Measurements from ENCODE around the gene HNRNPM.

Gene HNRNPM

GRCh38 chr19:8477889-8478288 lies 33.1 kb downstream of the HNRNPM start:
- Histone ChIP-seq H3F3A (ENCODE audit: low read depth) (no peaks in the 10 kb centered on the region), H3K9me2 (replicated peaks; ENCODE audit: low read depth, low read length) (no peaks in the 10 kb centered on the region), H3K36me3 (ENCODE audit: insufficient read depth, low read length) (peaks cover 90% of the 10 kb centered on the region), H3K4me3 (ENCODE audit: low read length, poor library complexity, severe bottlenecking) (no peak overlapping the region), H3K9me3 (ENCODE audit: insufficient read depth, low read depth, low read length) (no peaks in the 10 kb centered on the region), H3K79me2 (ENCODE audit: insufficient read depth, low read length) (peaks cover 92% of the 10 kb centered on the region), H3K4me1 (ENCODE audit: insufficient read depth, low read length, poor library complexity, severe bottlenecking) (no peaks in the 10 kb centered on the region), H3K27me3 (ENCODE audit: insufficient read depth, low read length, poor library complexity, severe bottlenecking) (no peaks in the 10 kb centered on the region), H3K9ac (ENCODE audit: low read depth, low read length, poor library complexity, severe bottlenecking) (no peak overlapping the region), H3K4me2 (ENCODE audit: low read depth, low read length, poor library complexity, severe bottlenecking) (no peak overlapping the region), H4K20me1 (ENCODE audit: insufficient read depth, low read length, poor library complexity, severe bottlenecking) (peaks cover 88% of the 10 kb centered on the region), H2AFZ (ENCODE audit: low read length) (no peak overlapping the region)
- TF ChIP-seq EZH2phosphoT487 (IDR thresholded peaks at IDR 0.05; ENCODE audit: borderline replicate concordance) (no peak), CTCF (conservative IDR thresholded peaks at IDR 0.05; ENCODE audit: low read length) (no peak)

DNA sequence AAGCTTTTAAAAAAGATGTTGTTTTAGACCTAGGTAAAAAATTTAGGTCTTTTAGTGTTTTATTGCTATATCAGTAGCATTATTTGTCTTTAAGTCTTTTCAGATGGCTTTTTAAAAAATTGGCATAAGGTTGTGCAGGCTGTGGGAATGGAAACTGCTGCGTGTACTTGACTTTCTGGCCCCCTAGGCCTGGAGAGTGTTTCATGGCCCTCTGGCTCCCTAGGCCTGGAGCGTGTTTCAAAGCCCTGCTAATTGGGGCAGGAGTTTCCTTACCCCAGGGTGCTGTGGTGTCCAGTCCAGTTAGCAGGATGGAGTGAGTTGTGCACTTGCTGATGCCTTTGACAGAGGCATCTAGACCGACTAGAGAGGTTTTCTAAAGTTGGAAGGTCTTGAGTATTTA lies 33.8 kb downstream of the HNRNPM start:
- no peak for TF ChIP-seq EZH2phosphoT487 (IDR thresholded peaks at IDR 0.05; ENCODE audit: borderline replicate concordance)
- Histone ChIP-seq H3K9me2 (replicated peaks; ENCODE audit: low read depth, low read length) (no peaks in the 10 kb centered on the region), H3F3A (ENCODE audit: low read depth) (no peaks in the 10 kb centered on the region), H3K4me1 (ENCODE audit: insufficient read depth, low read length, poor library complexity, severe bottlenecking) (no peaks in the 10 kb centered on the region), H3K36me3 (ENCODE audit: insufficient read depth, low read length) (peaks cover 90% of the 10 kb centered on the region), H3K79me2 (ENCODE audit: insufficient read depth, low read length) (peaks cover 99% of the 10 kb centered on the region), H2AFZ (ENCODE audit: low read length) (no peak overlapping the region), H4K20me1 (ENCODE audit: insufficient read depth, low read length, poor library complexity, severe bottlenecking) (peaks cover 88% of the 10 kb centered on the region), H3K27me3 (ENCODE audit: insufficient read depth, low read length, poor library complexity, severe bottlenecking) (no peaks in the 10 kb centered on the region), H3K4me2 (ENCODE audit: low read depth, low read length, poor library complexity, severe bottlenecking) (no peak overlapping the region), H3K4me3 (ENCODE audit: low read length, poor library complexity, severe bottlenecking) (no peak overlapping the region), H3K9ac (ENCODE audit: low read depth, low read length, poor library complexity, severe bottlenecking) (no peak overlapping the region), H3K9me3 (ENCODE audit: insufficient read depth, low read depth, low read length) (no peaks in the 10 kb centered on the region)

DNA sequence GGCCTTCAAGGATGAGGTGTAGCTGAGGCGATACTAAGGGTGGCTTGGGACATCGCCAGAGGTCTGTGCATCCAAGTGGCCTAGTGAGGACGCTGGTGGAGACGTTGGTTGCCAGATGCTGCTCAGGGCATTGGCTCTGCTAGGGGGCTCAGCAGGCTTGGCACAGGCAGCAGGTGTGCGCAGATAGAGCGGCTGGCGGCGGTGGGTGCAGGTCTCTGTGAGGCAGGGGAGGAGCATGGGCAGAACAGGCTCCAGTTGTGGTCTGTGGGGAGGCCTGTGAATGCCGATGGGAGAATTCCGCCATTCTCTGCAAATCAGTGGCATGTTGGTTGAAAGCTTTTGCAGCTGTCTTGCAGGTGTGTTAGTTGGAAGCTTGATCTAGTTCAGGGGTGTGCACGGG lies 36.4 kb downstream of the HNRNPM start:
- Histone ChIP-seq H3K9ac (ENCODE audit: low read depth, low read length, poor library complexity, severe bottlenecking) (no peak overlapping the region), H4K20me1 (ENCODE audit: insufficient read depth, low read length, poor library complexity, severe bottlenecking) (peaks cover 89% of the 10 kb centered on the region), H3K4me1 (ENCODE audit: insufficient read depth, low read length, poor library complexity, severe bottlenecking) (no peaks in the 10 kb centered on the region), H3K36me3 (ENCODE audit: insufficient read depth, low read length) (peaks cover 90% of the 10 kb centered on the region), H3K9me2 (replicated peaks; ENCODE audit: low read depth, low read length) (no peaks in the 10 kb centered on the region), H3K9me3 (ENCODE audit: insufficient read depth, low read depth, low read length) (no peaks in the 10 kb centered on the region), H2AFZ (ENCODE audit: low read length) (no peak overlapping the region), H3K27me3 (ENCODE audit: insufficient read depth, low read length, poor library complexity, severe bottlenecking) (no peaks in the 10 kb centered on the region), H3F3A (ENCODE audit: low read depth) (no peaks in the 10 kb centered on the region), H3K4me2 (ENCODE audit: low read depth, low read length, poor library complexity, severe bottlenecking) (no peak overlapping the region), H3K4me3 (ENCODE audit: low read length, poor library complexity, severe bottlenecking) (no peak overlapping the region), H3K79me2 (ENCODE audit: insufficient read depth, low read length) (peaks cover 96% of the 10 kb centered on the region)
- TF ChIP-seq EZH2phosphoT487 (IDR thresholded peaks at IDR 0.05; ENCODE audit: borderline replicate concordance) (no peak), CTCF (conservative IDR thresholded peaks at IDR 0.05; ENCODE audit: low read length) (no peak)

DNA sequence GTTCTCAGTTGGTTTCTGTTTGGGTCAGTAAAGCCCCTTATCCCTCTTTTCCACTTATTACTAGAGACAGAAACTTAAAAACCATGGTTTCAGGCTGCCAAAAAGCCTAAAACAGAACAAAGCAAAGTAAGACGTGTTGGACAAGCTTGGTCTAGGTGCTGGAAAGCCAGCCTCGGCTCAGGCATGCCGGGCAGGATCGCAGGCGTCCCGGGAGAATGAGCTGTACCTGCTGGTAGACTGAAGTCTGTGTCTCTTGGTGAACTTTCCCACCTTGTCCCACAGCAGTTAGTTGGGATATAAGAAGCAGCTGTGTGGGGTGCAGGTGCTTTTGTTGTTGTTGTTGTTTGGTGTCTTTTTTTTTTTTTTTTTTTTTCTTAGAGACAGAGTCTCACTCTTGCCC lies 36.8 kb downstream of the HNRNPM start:
- H3K36me3 ChIP-seq (ENCODE audit: insufficient read depth, low read length), result peaks cover 90% of the 10 kb centered on the region
- H3K9ac ChIP-seq (ENCODE audit: low read depth, low read length, poor library complexity, severe bottlenecking), result no peak overlapping the region
- no peak overlapping the region for H3K4me3 ChIP-seq (ENCODE audit: low read length, poor library complexity, severe bottlenecking)
- H3K4me2 ChIP-seq (ENCODE audit: low read depth, low read length, poor library complexity, severe bottlenecking), result no peak overlapping the region
- no peaks in the 10 kb centered on the region for H3F3A ChIP-seq (ENCODE audit: low read depth)
- no peaks in the 10 kb centered on the region for H3K27me3 ChIP-seq (ENCODE audit: insufficient read depth, low read length, poor library complexity, severe bottlenecking)
- no peaks in the 10 kb centered on the region for H3K9me2 ChIP-seq (replicated peaks; ENCODE audit: low read depth, low read length)
- peaks cover 1% of the 10 kb centered on the region for H3K4me1 ChIP-seq (ENCODE audit: insufficient read depth, low read length, poor library complexity, severe bottlenecking)
- H3K9me3 ChIP-seq (ENCODE audit: insufficient read depth, low read depth, low read length), result no peaks in the 10 kb centered on the region
- H4K20me1 ChIP-seq (ENCODE audit: insufficient read depth, low read length, poor library complexity, severe bottlenecking), result peaks cover 87% of the 10 kb centered on the region
- H2AFZ ChIP-seq (ENCODE audit: low read length), result no peak overlapping the region
- H3K79me2 ChIP-seq (ENCODE audit: insufficient read depth, low read length), result peaks cover 92% of the 10 kb centered on the region
- TF ChIP-seq CTCF (conservative IDR thresholded peaks at IDR 0.05; ENCODE audit: low read length), result no peak
- TF ChIP-seq EZH2phosphoT487 (IDR thresholded peaks at IDR 0.05; ENCODE audit: borderline replicate concordance), result no peak
